H1 (cell line): ENCODE measurements around the gene C1orf116. TPM values are rescaled to one million over a fixed set of nuclear protein-coding genes. Genes with fewer than 3 reads are reported as not detected.

Experiments used
- CTCF ChIA-PET: fragments of 300-600 bp; sonication (Branson Sonifier 250); formaldehyde crosslinking; loops from one replicate; lab custom pipeline; 2021; ENCODE audit not compliant: partially characterized antibody; lab: Charles Lee
- POLR2A ChIA-PET: fragments of 300-600 bp; sonication (Branson Sonifier 250); formaldehyde crosslinking; loops from one replicate; lab custom pipeline; 2021; ENCODE audit warnings: inconsistent platforms; ENCODE audit not compliant: partially characterized antibody; lab: Charles Lee
- DNase-seq, 2 experiments: peaks; one replicate each; pipeline versions ENCODE4 v3.0.0 to v3.0.0-alpha.2; 2010 to 2022; ENCODE audit warnings: low spot score in 2 of 2, low read depth in 1 of 2, mixed read lengths in 1 of 2
- FAIRE-seq: peaks from 2 replicates; lab custom pipeline; 2011; peaks lifted over from hg19 to GRCh38; lab: Jason Lieb, UNC
- H2AFZ ChIP-seq: 2 replicates; pipeline ENCODE4 v1.8.1; 2012; ENCODE audit warnings: low read length, inconsistent platforms
- H2AK5ac ChIP-seq: 2 replicates; pipeline ENCODE4 v1.6.1; 2013; ENCODE audit warnings: low read depth, low read length
- H2BK120ac ChIP-seq: replicated peaks from 2 replicates; pipeline ENCODE3; 2013; ENCODE audit warnings: low read depth, low read length, inconsistent platforms
- H2BK12ac ChIP-seq: 2 replicates; pipeline ENCODE4 v1.6.1; 2013; ENCODE audit warnings: low read depth, low read length
- H2BK15ac ChIP-seq: 2 replicates; pipeline ENCODE4 v1.6.1; 2013; ENCODE audit warnings: low read length
- H2BK20ac ChIP-seq: 2 replicates; pipeline ENCODE4 v1.6.1; 2013; ENCODE audit warnings: low read length
- H2BK5ac ChIP-seq: 2 replicates; pipeline ENCODE4 v1.6.1; 2013; ENCODE audit warnings: low read depth, low read length
- H3K14ac ChIP-seq: 2 replicates; pipeline ENCODE4 v1.6.1; 2013; ENCODE audit warnings: inconsistent platforms; ENCODE audit not compliant: insufficient read length
- H3K18ac ChIP-seq: 2 replicates; pipeline ENCODE4 v1.6.1; 2013; ENCODE audit warnings: low read length; ENCODE audit errors: extremely low read depth
- H3K23ac ChIP-seq: 2 replicates; pipeline ENCODE4 v1.6.1; 2013; ENCODE audit warnings: inconsistent platforms; ENCODE audit not compliant: insufficient read length
- H3K23me2 ChIP-seq: 2 replicates; pipeline ENCODE4 v1.6.1; 2013; ENCODE audit warnings: low read depth, low read length
- H3K27ac ChIP-seq: 2 replicates; pipeline ENCODE4 v1.6.1; 2011; ENCODE audit warnings: low read depth, low read length, inconsistent platforms
- H3K27me3 ChIP-seq, 4 experiments: replicated peaks in 1 of 4; 1 replicate in 1 of 4; 2 replicates in 3 of 4; pipeline versions ENCODE4 v1.6.1 to v1.8.1; 2011 to 2013; ENCODE audit warnings: low read length in 3 of 4, mild to moderate bottlenecking in 3 of 4, inconsistent platforms in 2 of 4, mixed read lengths in 2 of 4, moderate library complexity in 1 of 4; ENCODE audit not compliant: control insufficient read depth in 3 of 4, insufficient read depth in 3 of 4; ENCODE audit errors: extremely low read depth in 1 of 4
- H3K36me3 ChIP-seq, 4 experiments: 2 replicates each; pipeline versions ENCODE4 v1.6.1 to v1.8.1; 2011 to 2013; ENCODE audit warnings: mild to moderate bottlenecking in 4 of 4, low read length in 3 of 4, moderate library complexity in 2 of 4, control low read depth in 1 of 4, inconsistent platforms in 1 of 4; ENCODE audit not compliant: insufficient read depth in 4 of 4, control insufficient read depth in 2 of 4
- H3K4ac ChIP-seq: replicated peaks from 2 replicates; pipeline ENCODE3; 2013; ENCODE audit warnings: low read length, low read depth, mixed read lengths, inconsistent platforms; ENCODE audit not compliant: insufficient read length
- H3K4me1 ChIP-seq, 4 experiments: replicated peaks in 1 of 4; 1 replicate in 1 of 4; 2 replicates in 3 of 4; pipeline versions ENCODE4 v1.6.1 to v1.8.1; 2011 to 2013; ENCODE audit warnings: low read length in 3 of 4, inconsistent platforms in 2 of 4, mixed read lengths in 1 of 4; ENCODE audit not compliant: insufficient read depth in 4 of 4, control insufficient read depth in 3 of 4
- H3K4me2 ChIP-seq, 2 experiments: 2 replicates each; pipeline versions ENCODE4 v1.6.1 to v1.8.1; 2011 to 2013; ENCODE audit warnings: low read depth in 2 of 2, low read length in 2 of 2, control low read depth in 1 of 2, inconsistent platforms in 1 of 2, mild to moderate bottlenecking in 1 of 2; ENCODE audit not compliant: insufficient read depth in 1 of 2
- H3K4me3 ChIP-seq, 4 experiments: fragments of 200-600, 300-600 bp in 1 of 4; sonication (generic), shearing (Covaris generic), sonication (Bioruptor Twin) in 1 of 4; 2 replicates each; pipeline versions ENCODE4 v1.5.1 to v1.8.1; 2011 to 2016; ENCODE audit warnings: low read length in 4 of 4, low read depth in 3 of 4, control low read depth in 2 of 4, inconsistent platforms in 2 of 4, mild to moderate bottlenecking in 2 of 4, mixed read lengths in 1 of 4, moderate library complexity in 1 of 4; ENCODE audit not compliant: insufficient read depth in 2 of 4; ENCODE audit errors: extremely low read depth in 1 of 4
- H3K56ac ChIP-seq: replicated peaks from 2 replicates; pipeline ENCODE3; 2013; ENCODE audit warnings: low read depth, mild to moderate bottlenecking, mixed read lengths, low read length, inconsistent platforms; ENCODE audit not compliant: insufficient read length
- H3K79me1 ChIP-seq: 2 replicates; pipeline ENCODE4 v1.6.1; 2013; ENCODE audit warnings: low read depth, low read length, control low read depth
- H3K79me2 ChIP-seq, 2 experiments: 2 replicates each; pipeline versions ENCODE4 v1.6.1 to v1.8.1; 2012 to 2013; ENCODE audit warnings: low read length in 2 of 2, mild to moderate bottlenecking in 2 of 2, inconsistent platforms in 1 of 2; ENCODE audit not compliant: insufficient read depth in 2 of 2, control insufficient read depth in 1 of 2
- H3K9ac ChIP-seq, 4 experiments: replicated peaks in 1 of 4; 1 replicate in 1 of 4; 2 replicates in 3 of 4; pipeline versions ENCODE4 v1.6.1 to v1.8.1; 2011 to 2013; ENCODE audit warnings: low read depth in 3 of 4, low read length in 3 of 4, control low read depth in 2 of 4, mild to moderate bottlenecking in 2 of 4, moderate library complexity in 2 of 4, inconsistent platforms in 1 of 4; ENCODE audit errors: extremely low read depth in 1 of 4
- H3K9me3 ChIP-seq, 2 experiments: 2 replicates each; pipeline versions ENCODE4 v1.6.1 to v1.8.1; 2012 to 2013; ENCODE audit warnings: mild to moderate bottlenecking in 2 of 2, moderate library complexity in 2 of 2, control low read depth in 1 of 2, inconsistent platforms in 1 of 2, low read depth in 1 of 2, low read length in 1 of 2, mixed read lengths in 1 of 2; ENCODE audit not compliant: insufficient read depth in 2 of 2
- H4K20me1 ChIP-seq, 2 experiments: replicated peaks in 1 of 2; 2 replicates each; pipeline versions ENCODE3 to v1.8.1; 2011 to 2013; ENCODE audit warnings: inconsistent platforms in 2 of 2, low read length in 2 of 2, mild to moderate bottlenecking in 1 of 2; ENCODE audit not compliant: insufficient read depth in 2 of 2, control insufficient read depth in 1 of 2
- H4K5ac ChIP-seq: 2 replicates; pipeline ENCODE4 v1.6.1; 2013; ENCODE audit warnings: low read length, low read depth, mixed read lengths, inconsistent platforms; ENCODE audit not compliant: insufficient read length
- H4K8ac ChIP-seq: 2 replicates; pipeline ENCODE4 v1.8.0; 2013; ENCODE audit warnings: mild to moderate bottlenecking, moderate library complexity, low read length, inconsistent platforms; ENCODE audit not compliant: insufficient read depth; ENCODE audit errors: extremely low read depth
- H4K91ac ChIP-seq: replicated peaks from 2 replicates; pipeline ENCODE3; 2013; ENCODE audit warnings: low read length, mixed read lengths, inconsistent platforms; ENCODE audit not compliant: insufficient read length
- TAF1 ChIP-seq: IDR thresholded peaks from 2 replicates; pipeline ENCODE4 v1.6.1; 2011; ENCODE audit warnings: mild to moderate bottlenecking, low read depth, low read length
- WGBS, 2 experiments: shearing (Covaris generic) in 1 of 2; methylation state at CpG; one replicate each; pipeline versions ENCODE4 v1.1.6 to v1.1.7; 2013 to 2015; ENCODE audit warnings: low lambda C conversion rate in 2 of 2, mixed read lengths in 2 of 2, inconsistent platforms in 1 of 2, low coverage in 1 of 2, missing lambda C conversion rate in 1 of 2; ENCODE audit not compliant: insufficient replicate concordance in 2 of 2, insufficient coverage in 1 of 2, insufficient read length in 1 of 2; ENCODE audit errors: extremely low coverage in 1 of 2, missing lambda C conversion rate in 1 of 2; 5-methylcytosine and 5-hydroxymethylcytosine counted together
- polyA plus RNA-seq, 7 experiments: library from polyadenylated mRNA; depleted of rRNA in 3 of 7; stranded (reverse) in 5 of 7; unstranded in 2 of 7; fragments of >200 nt in 5 of 7; fragments of 200-250 nt in 2 of 7; gene quantifications; 1 replicate in 5 of 7; 2 replicates in 1 of 7; 4 replicates in 1 of 7; pipeline versions ENCODE4 v1.2.1 to v1.2.3, GENCODE V29; 2011 to 2013; ENCODE audit warnings: missing spikeins in 2 of 7, mixed read lengths in 2 of 7
- total RNA-seq: library from RNA; stranded (reverse); fragmentation: NEBNext Ultra II Directional; extraction: Animal tissue kit (Norgen Biotek cat#: 25700); gene quantifications from 2 replicates; pipeline ENCODE4 v1.2.1, GENCODE V29; 2021

The C1orf116 gene
- total and polyA plus RNA-seq, 2 of the 8 experiments (the other 6 are each of a cell fraction or from before 2014, with no cell fraction given) = 2.2 to 3.9 TPM

DNA sequence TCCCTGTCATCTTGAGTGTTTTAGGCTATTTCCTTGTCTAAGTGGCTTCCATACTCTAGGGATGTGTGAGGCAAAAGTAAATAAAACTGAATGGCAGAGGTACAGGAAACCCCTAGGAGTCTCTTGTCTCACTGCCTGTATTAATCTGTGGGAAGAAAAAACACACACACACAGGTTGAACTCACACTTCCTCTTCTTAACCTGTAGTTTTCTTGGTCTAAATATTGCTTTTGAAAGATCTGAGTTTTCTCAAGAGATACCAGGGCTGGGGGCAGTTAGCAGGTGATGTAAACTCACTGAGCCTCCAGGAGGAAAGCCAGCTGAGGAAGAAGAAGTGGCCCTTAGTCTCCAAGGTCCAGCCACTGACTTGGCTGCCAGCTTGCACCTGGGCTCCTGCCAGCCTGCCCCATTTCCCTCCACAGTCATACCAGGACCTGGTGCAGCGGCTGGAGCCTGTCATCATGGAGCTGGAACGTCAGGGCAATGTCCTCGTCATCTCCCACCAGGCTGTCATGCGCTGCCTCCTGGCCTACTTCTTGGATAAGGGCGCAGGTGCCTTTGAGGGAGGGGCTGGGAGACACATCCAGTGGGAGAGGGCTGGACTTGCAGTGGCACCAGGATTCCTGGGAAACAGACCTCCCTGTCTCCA is 37.4 kb upstream of the C1orf116 start:
- no peak overlapping the region for H2AK5ac ChIP-seq
- H4K5ac ChIP-seq = no peak overlapping the region
- H3K9me3 ChIP-seq = no peaks in the 10 kb centered on the region
- 94% methylated on average over 5 of the region's 5 CpGs; no CpG with 5 or more reads in 1 of the 2 experiments for WGBS, 2 experiments
- H3K4me1 ChIP-seq = no peaks in the 10 kb centered on the region
- no peak overlapping the region for H3K4me3 ChIP-seq
- FAIRE-seq = no peak
- H4K20me1 ChIP-seq = peaks cover 0 to 2% of the 10 kb centered on the region in 2 experiments
- POLR2A ChIA-PET = interaction anchor here (0.8 kb wide), 1 partner anchor 16 kb away, joined by 3 read pairs; the partner anchor contains the start of gene PFKFB2
- no peaks in the 10 kb centered on the region for H3K23me2 ChIP-seq
- no peak overlapping the region for H2BK12ac ChIP-seq
- no peak overlapping the region for H2BK5ac ChIP-seq
- no peak overlapping the region for H3K4ac ChIP-seq
- no peak overlapping the region for H4K91ac ChIP-seq
- no peak overlapping the region for H2BK20ac ChIP-seq
- CTCF ChIA-PET = interaction anchor here (0.6 to 2.4 kb wide), 8 partner anchors 10 to 534 kb away, joined by 3 to 16 read pairs (median 3); partner anchors contain the start of gene PFKFB2
- H3K56ac ChIP-seq = no peak overlapping the region
- no peak overlapping the region for H2BK120ac ChIP-seq
- no peak overlapping the region for H3K4me2 ChIP-seq
- no peak for TF ChIP-seq TAF1
- no peak overlapping the region for H3K18ac ChIP-seq
- no peak overlapping the region for H3K9ac ChIP-seq
- no peak overlapping the region for H3K27ac ChIP-seq
- no peak overlapping the region for H2AFZ ChIP-seq
- peaks cover 2 to 42% (median 23%) of the 10 kb centered on the region in 4 experiments; a peak in 7 of 8 replicates for H3K36me3 ChIP-seq
- H3K79me2 ChIP-seq = no peaks in the 10 kb centered on the region
- H3K79me1 ChIP-seq = 0 out of 2 replicates have a peak, but pooled peaks cover 2% of the 10 kb centered on the region
- H2BK15ac ChIP-seq = no peak overlapping the region
- H3K23ac ChIP-seq = no peak overlapping the region
- H3K27me3 ChIP-seq = no peaks in the 10 kb centered on the region
- H3K14ac ChIP-seq = no peak overlapping the region
- DNase-seq = no peak
- no peak overlapping the region for H4K8ac ChIP-seq
